NB4 (cell line): ENCODE data around the gene WDR7.

Experiments used
- MYC ChIP-seq: IDR thresholded peaks from 2 replicates; pipeline ENCODE4 v1.6.1; 2011; ENCODE audit warnings: low read depth, low read length
- TF ChIP-seq, protein P1 (sequence below): IDR thresholded peaks from one replicate; pipeline ENCODE4 v1.5.1; 2012; ENCODE audit warnings: low read depth, low read length

DNA sequence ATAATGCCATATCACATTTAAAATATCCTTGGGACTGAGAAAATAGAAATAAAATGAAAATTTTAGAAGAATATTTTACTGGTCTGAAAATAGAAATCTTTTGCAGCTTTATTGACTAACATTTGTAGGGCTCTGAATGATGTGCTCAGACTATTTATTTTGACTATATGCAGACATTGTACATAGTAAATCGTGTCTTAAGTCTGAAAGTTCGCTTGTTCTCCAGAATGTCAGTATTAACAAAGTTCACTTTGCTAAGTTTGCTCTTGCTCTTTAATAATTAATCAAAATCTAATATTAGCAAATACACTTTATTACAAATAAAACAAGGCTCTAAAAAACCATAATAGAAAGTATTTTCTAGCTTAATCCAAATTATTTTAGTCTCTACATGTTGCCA is 219.8 kb downstream of the WDR7 start:
- TF ChIP-seq, protein P1, sequence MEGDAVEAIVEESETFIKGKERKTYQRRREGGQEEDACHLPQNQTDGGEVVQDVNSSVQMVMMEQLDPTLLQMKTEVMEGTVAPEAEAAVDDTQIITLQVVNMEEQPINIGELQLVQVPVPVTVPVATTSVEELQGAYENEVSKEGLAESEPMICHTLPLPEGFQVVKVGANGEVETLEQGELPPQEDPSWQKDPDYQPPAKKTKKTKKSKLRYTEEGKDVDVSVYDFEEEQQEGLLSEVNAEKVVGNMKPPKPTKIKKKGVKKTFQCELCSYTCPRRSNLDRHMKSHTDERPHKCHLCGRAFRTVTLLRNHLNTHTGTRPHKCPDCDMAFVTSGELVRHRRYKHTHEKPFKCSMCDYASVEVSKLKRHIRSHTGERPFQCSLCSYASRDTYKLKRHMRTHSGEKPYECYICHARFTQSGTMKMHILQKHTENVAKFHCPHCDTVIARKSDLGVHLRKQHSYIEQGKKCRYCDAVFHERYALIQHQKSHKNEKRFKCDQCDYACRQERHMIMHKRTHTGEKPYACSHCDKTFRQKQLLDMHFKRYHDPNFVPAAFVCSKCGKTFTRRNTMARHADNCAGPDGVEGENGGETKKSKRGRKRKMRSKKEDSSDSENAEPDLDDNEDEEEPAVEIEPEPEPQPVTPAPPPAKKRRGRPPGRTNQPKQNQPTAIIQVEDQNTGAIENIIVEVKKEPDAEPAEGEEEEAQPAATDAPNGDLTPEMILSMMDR: no peak
- no peak for TF ChIP-seq MYC
